Neural crest cell (in vitro differentiated cells): Measurements from ENCODE around the gene ZNF226. TPM values are rescaled to one million over a fixed set of nuclear protein-coding genes. Genes with fewer than 3 reads are reported as not detected.
A peak's percentile ranks its signal among the peaks of the same experiment; 100 is the strongest.
"Not testable (repeated sequence)": the region's sequence is repeated elsewhere in the genome, so short reads cannot be mapped to it uniquely, and the experiment has no call there.

Source experiments
- DNase-seq: peaks from one replicate; pipeline ENCODE4 v3.0.0; 2021; ENCODE audit warnings: low read depth, mixed read lengths, low spot score
- H3K27ac Mint-ChIP-seq: one replicate; pipeline ENCODE4 v1.8.0; 2021; ENCODE audit warnings: mild to moderate bottlenecking, mixed read lengths; ENCODE audit not compliant: unreplicated experiment
- H3K27me3 Mint-ChIP-seq: 2 replicates; pipeline ENCODE4 v1.8.0; 2021; ENCODE audit warnings: low read depth, mild to moderate bottlenecking, mixed read lengths
- H3K36me3 Mint-ChIP-seq: 2 replicates; pipeline ENCODE4 v1.8.0; 2021; ENCODE audit warnings: low read depth, mild to moderate bottlenecking, mixed read lengths
- H3K4me1 Mint-ChIP-seq: 2 replicates; pipeline ENCODE4 v1.8.0; 2021; ENCODE audit warnings: mixed read lengths
- H3K4me3 Mint-ChIP-seq: one replicate; pipeline ENCODE4 v1.8.0; 2021; ENCODE audit warnings: mild to moderate bottlenecking, mixed read lengths
- H3K9me3 Mint-ChIP-seq: 2 replicates; pipeline ENCODE4 v1.8.0; 2021; ENCODE audit warnings: mixed read lengths
- CTCF ChIP-seq: fragments of 200-600 bp; sonication (generic); conservative IDR thresholded peaks from 2 replicates; pipeline ENCODE4 v1.5.0; 2021; ENCODE audit warnings: antibody characterized with exemption, mild to moderate bottlenecking
- total RNA-seq: library from RNA; stranded (reverse); gene quantifications from 2 replicates; pipeline ENCODE4 v1.2.1, GENCODE V29; 2021

Gene ZNF226
- total RNA-seq, 1 donor from 2014 or later: 24.4 TPM

DNA sequence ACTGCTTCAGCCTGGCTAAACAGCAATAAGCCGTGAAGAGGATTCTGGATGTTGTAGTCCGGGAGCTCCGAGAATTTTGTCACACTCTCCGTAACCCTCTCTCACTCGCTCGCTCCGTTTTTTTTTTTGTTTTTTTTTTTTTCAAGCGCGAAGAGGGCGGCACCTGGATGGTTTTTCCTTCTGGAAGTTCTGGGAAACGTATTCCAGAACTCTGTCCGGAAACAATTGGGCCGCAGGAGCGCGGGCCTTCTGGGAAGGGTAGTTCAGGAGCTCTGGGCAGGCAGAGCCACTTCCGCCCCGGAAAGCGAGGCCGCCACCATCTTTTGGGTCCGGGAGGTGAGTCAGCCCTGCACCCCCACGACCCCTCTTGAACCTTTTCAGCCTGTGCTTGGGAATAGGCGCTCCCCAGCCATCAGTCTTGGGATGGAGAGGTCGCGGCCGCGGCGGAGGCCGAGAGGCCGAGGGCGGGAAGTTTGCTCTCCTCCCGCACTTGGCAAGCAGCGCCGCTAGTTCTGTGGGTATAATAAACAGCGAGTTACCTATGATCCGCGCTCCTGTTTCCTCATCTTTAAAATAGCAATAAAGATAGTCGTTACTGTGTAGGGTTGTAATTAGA lies 47.5 kb downstream of the ZNF226 start, which contains the start of gene ZNF227:
TSS of gene ZNF227 (plus strand) at position 283 of the 616 bp plus-strand sequence. CDS start 5,261 bp downstream, outside the sequence.
- Mint-ChIP-seq H3K4me1 (peaks cover 24% of the 10 kb centered on the region), H3K36me3 (peaks cover 13% of the 10 kb centered on the region), H3K9me3 (no peaks in the 10 kb centered on the region), H3K27me3 (no peaks in the 10 kb centered on the region), H3K4me3 (peak within 1 kb of the TSS; percentile 95), H3K27ac (peak within 1 kb of the TSS; percentile 97)
- peak; percentile 60 for DNase-seq
- TF ChIP-seq CTCF: no peak

- DNase-seq: no peak
Measured at GRCh38 chr19:44212866-44213346, 48.0 kb downstream of the ZNF226 start.

DNA sequence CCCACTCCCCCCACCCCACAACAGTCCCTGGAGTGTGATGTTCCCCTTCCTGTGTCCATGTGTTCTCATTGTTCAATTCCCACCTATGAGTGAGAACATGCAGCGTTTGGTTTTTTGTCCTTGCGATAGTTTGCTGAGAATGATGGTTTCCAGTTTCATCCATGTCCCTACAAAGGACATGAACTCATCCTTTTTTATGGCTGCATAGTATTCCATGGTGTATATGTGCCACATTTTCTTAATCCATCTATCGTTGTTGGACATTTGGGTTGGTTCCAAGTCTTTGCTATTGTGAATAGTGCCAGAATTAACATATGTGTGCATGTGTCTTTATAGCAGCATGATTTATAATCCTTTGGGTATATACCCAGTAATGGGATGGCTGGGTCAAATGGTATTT lies 55.0 kb downstream of the ZNF226 start:
- H3K36me3 Mint-ChIP-seq: peaks cover 55% of the 10 kb centered on the region
- DNase-seq, H3K27ac Mint-ChIP-seq, H3K4me3 Mint-ChIP-seq, H3K4me1 Mint-ChIP-seq, H3K27me3 Mint-ChIP-seq, H3K9me3 Mint-ChIP-seq: not testable (repeated sequence)

More at GRCh38 chr19:44212866-44213346, 48.0 kb downstream of the ZNF226 start:
- Mint-ChIP-seq H3K9me3 (no peaks in the 10 kb centered on the region), H3K36me3 (peaks cover 18% of the 10 kb centered on the region), H3K27me3 (no peaks in the 10 kb centered on the region), H3K4me3 (peak overlapping the region; percentile 95), H3K27ac (peak overlapping the region; percentile 97), H3K4me1 (peaks cover 19% of the 10 kb centered on the region)
- no peak for TF ChIP-seq CTCF

- peaks cover 56% of the 10 kb centered on the region for H3K36me3 Mint-ChIP-seq
- not testable (repeated sequence) for H3K4me3 Mint-ChIP-seq, H3K4me1 Mint-ChIP-seq
Measured at GRCh38 chr19:44220761-44221160, 55.9 kb downstream of the ZNF226 start.

DNA sequence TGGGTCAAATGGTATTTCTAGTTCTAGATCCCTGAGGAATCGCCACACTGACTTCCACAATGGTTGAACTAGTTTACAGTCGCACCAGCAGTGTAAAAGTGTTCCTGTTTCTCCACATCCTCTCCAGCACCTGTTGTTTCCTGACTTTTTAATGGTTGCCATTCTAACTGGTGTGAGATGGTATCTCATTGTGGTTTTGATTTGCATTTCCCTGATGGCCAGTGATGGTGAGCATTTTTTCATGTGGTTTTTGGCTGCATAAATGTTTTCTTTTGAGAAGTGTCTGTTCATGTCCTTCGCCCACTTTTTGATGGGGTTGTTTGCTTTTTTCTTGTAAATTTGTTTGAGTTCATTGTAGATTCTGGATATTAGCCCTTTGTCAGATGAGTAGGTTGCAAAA lies 56.4 kb downstream of the ZNF226 start:
- not testable (repeated sequence) for H3K27me3 Mint-ChIP-seq, DNase-seq, H3K4me1 Mint-ChIP-seq, H3K9me3 Mint-ChIP-seq, H3K27ac Mint-ChIP-seq, H3K4me3 Mint-ChIP-seq
- H3K36me3 Mint-ChIP-seq: peaks cover 57% of the 10 kb centered on the region

More at GRCh38 chr19:44220761-44221160, 55.9 kb downstream of the ZNF226 start:
- H3K27me3 Mint-ChIP-seq, DNase-seq, H3K9me3 Mint-ChIP-seq, H3K27ac Mint-ChIP-seq: not testable (repeated sequence)

Other genes starting within 250 kb of the ZNF226 start
- 21.6 and 22.9 TPM in 2 replicates for gene ZNF45, start 229.8 kb upstream of the ZNF226 start, total RNA-seq
- 11.6 and 14.3 TPM in 2 replicates for gene ZNF221, start 213.9 kb upstream of the ZNF226 start, total RNA-seq
- 8.8 and 11.9 TPM in 2 replicates for gene ZNF155, start 180.9 kb upstream of the ZNF226 start, total RNA-seq
- 6.0 and 6.5 TPM in 2 replicates for gene ZNF230, start 162.1 kb upstream of the ZNF226 start, total RNA-seq
- gene ZNF222, start 139.7 kb upstream of the ZNF226 start, total RNA-seq: 7.6 and 8.1 TPM in 2 replicates
- gene ZNF223, start 113.1 kb upstream of the ZNF226 start, total RNA-seq: 5.8 and 7.6 TPM in 2 replicates
- 4.5 TPM in 2 replicates for gene ZNF284, start 92.9 kb upstream of the ZNF226 start, total RNA-seq
- gene ZNF224, start 70.7 kb upstream of the ZNF226 start, total RNA-seq: 19.4 and 23.0 TPM in 2 replicates
- 6.9 and 7.8 TPM in 2 replicates for gene ZNF225, start 51.7 kb upstream of the ZNF226 start, total RNA-seq
- gene ZNF234, start 23.5 kb upstream of the ZNF226 start, total RNA-seq: 18.2 and 18.6 TPM in 2 replicates
- 33.4 and 35.8 TPM in 2 replicates for gene ZNF227, start 47.4 kb downstream of the ZNF226 start, total RNA-seq
- 1.7 and 2.5 TPM in 2 replicates for gene ZNF233, start 94.8 kb downstream of the ZNF226 start, total RNA-seq
- gene ZNF235, start 139.9 kb downstream of the ZNF226 start, total RNA-seq: 9.5 and 11.5 TPM in 2 replicates
- gene ZNF112, start 191.6 kb downstream of the ZNF226 start, total RNA-seq: 9.9 and 14.8 TPM in 2 replicates
- gene ZNF285, start 236.5 kb downstream of the ZNF226 start, total RNA-seq: 9.2 and 10.8 TPM in 2 replicates